CD4-positive, alpha-beta T cell (primary cell): ENCODE data around the gene COL23A1. TPM values are rescaled to one million over a fixed set of nuclear protein-coding genes. Genes with fewer than 3 reads are reported as not detected.

Experiments used
- ATAC-seq: fragments of 200-7000 bp; cut with Tn5 transposase; one replicate; pipeline ENCODE4 v1.10.0; 2022; ENCODE audit warnings: mild to moderate bottlenecking; ENCODE audit not compliant: poor library complexity
- CTCF ChIA-PET: fragments of 350-600 bp; sonication (Branson Sonifier 250); formaldehyde crosslinking; loops from one replicate; lab custom pipeline; 2021; ENCODE audit warnings: antibody characterized with exemption, inconsistent platforms; lab: Charles Lee
- POLR2A ChIA-PET: fragments of 350-600 bp; sonication (Branson Sonifier 250); formaldehyde crosslinking; loops from one replicate; lab custom pipeline; 2021; ENCODE audit warnings: antibody characterized with exemption, inconsistent platforms; lab: Charles Lee
- DNase-seq, 14 experiments: peaks; one replicate each; pipeline ENCODE4 v3.0.0-alpha.2; 2013 to 2020; ENCODE audit warnings: mixed read lengths in 2 of 14
- H3K27ac ChIP-seq, 2 donors: one replicate each; pipeline versions ENCODE4 v1.5.1 to v1.7.0; 2013; ENCODE audit warnings: low read length in 2 of 2, low read depth in 1 of 2, mild to moderate bottlenecking in 1 of 2
- H3K27me3 ChIP-seq, 2 experiments: 1 replicate in 1 of 2; 2 replicates in 1 of 2; pipeline versions ENCODE4 v1.6.1 to v1.7.0; 2013; ENCODE audit warnings: low read length in 2 of 2, control low read depth in 1 of 2, mild to moderate bottlenecking in 1 of 2, moderate library complexity in 1 of 2; ENCODE audit not compliant: insufficient read depth in 2 of 2, control insufficient read depth in 1 of 2
- H3K36me3 ChIP-seq: one replicate; pipeline ENCODE4 v1.6.1; 2013; ENCODE audit warnings: low read length, control low read depth; ENCODE audit not compliant: insufficient read depth
- H3K4me1 ChIP-seq: one replicate; pipeline ENCODE4 v1.6.1; 2013; ENCODE audit warnings: low read length, control low read depth; ENCODE audit not compliant: insufficient read depth
- H3K4me3 ChIP-seq: one replicate; pipeline ENCODE4 v1.5.1; 2013; ENCODE audit warnings: mild to moderate bottlenecking, low read length, moderate library complexity
- H3K9me3 ChIP-seq, 2 experiments: 1 replicate in 1 of 2; 2 replicates in 1 of 2; pipeline versions ENCODE4 v1.6.1 to v1.7.0; 2013; ENCODE audit warnings: low read length in 2 of 2, mild to moderate bottlenecking in 2 of 2, control low read depth in 1 of 2, moderate library complexity in 1 of 2; ENCODE audit not compliant: control insufficient read depth in 1 of 2, insufficient read depth in 1 of 2
- H3K27ac Mint-ChIP-seq: one replicate; pipeline ENCODE4 v1.8.0; 2020; ENCODE audit warnings: mixed read lengths
- H3K27me3 Mint-ChIP-seq: one replicate; pipeline ENCODE4 v1.8.0; 2021; ENCODE audit warnings: mixed read lengths
- H3K36me3 Mint-ChIP-seq: one replicate; pipeline ENCODE4 v1.8.0; 2021; ENCODE audit warnings: low read depth, mixed read lengths
- H3K4me1 Mint-ChIP-seq: one replicate; pipeline ENCODE4 v1.8.0; 2021; ENCODE audit warnings: low read depth, mixed read lengths
- H3K4me3 Mint-ChIP-seq: one replicate; pipeline ENCODE4 v1.8.0; 2020; ENCODE audit warnings: mild to moderate bottlenecking, mixed read lengths
- H3K9me3 Mint-ChIP-seq: one replicate; pipeline ENCODE4 v1.8.0; 2020; ENCODE audit warnings: mixed read lengths
- intact Hi-C, 2 experiments: fragments of 100-400 bp; cut with DNase I in 1 of 2; cut with micrococcal nuclease in 1 of 2; formaldehyde crosslinking; loops; one replicate each; pipeline versions ENCODE4 v1.15.1 to v1.9.0; 2023 to 2025; cut with DNase I, micrococcal nuclease
- total RNA-seq, 174 experiments: library from RNA in 2 of 174; stranded (reverse) in 2 of 174; gene quantifications; one replicate each; pipeline ENCODE4 v1.2.3 and lab custom pipeline; 2021 to 2026
- TF ChIP-seq, protein P1 (sequence below): fragments of 200-600 bp; IDR thresholded peaks from one replicate; pipeline ENCODE4 v1.8.0; 2022; ENCODE audit warnings: antibody characterized with exemption, mild to moderate bottlenecking

The COL23A1 gene
- total RNA-seq, 2 experiments from 2014 or later: not detected

GRCh38 chr5:178338750-178339144, 251.4 kb downstream of the COL23A1 start:
- TF ChIP-seq, protein P1, sequence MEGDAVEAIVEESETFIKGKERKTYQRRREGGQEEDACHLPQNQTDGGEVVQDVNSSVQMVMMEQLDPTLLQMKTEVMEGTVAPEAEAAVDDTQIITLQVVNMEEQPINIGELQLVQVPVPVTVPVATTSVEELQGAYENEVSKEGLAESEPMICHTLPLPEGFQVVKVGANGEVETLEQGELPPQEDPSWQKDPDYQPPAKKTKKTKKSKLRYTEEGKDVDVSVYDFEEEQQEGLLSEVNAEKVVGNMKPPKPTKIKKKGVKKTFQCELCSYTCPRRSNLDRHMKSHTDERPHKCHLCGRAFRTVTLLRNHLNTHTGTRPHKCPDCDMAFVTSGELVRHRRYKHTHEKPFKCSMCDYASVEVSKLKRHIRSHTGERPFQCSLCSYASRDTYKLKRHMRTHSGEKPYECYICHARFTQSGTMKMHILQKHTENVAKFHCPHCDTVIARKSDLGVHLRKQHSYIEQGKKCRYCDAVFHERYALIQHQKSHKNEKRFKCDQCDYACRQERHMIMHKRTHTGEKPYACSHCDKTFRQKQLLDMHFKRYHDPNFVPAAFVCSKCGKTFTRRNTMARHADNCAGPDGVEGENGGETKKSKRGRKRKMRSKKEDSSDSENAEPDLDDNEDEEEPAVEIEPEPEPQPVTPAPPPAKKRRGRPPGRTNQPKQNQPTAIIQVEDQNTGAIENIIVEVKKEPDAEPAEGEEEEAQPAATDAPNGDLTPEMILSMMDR: no peak
- H3K4me3 Mint-ChIP-seq: no peak overlapping the region
- no peak overlapping the region for H3K27ac Mint-ChIP-seq
- H3K36me3 Mint-ChIP-seq: no peaks in the 10 kb centered on the region
- Histone ChIP-seq H3K27me3 (peaks cover 0 to 3% of the 10 kb centered on the region in 2 experiments), H3K27ac (no peak overlapping the region), H3K36me3 (no peaks in the 10 kb centered on the region), H3K9me3 (peaks cover 0 to 5% of the 10 kb centered on the region in 2 experiments), H3K4me1 (no peaks in the 10 kb centered on the region), H3K4me3 (no peak overlapping the region)
- H3K27me3 Mint-ChIP-seq: no peaks in the 10 kb centered on the region
- no peaks in the 10 kb centered on the region for H3K9me3 Mint-ChIP-seq
- POLR2A ChIA-PET: no interaction called here
- CTCF ChIA-PET: no interaction called here
- intact Hi-C loops: no loop called here
- DNase-seq: no peak
- H3K4me1 Mint-ChIP-seq: no peaks in the 10 kb centered on the region
- ATAC-seq: no peak

- Mint-ChIP-seq H3K4me1 (no peaks in the 10 kb centered on the region), H3K27me3 (no peaks in the 10 kb centered on the region), H3K27ac (no peak overlapping the region), H3K9me3 (no peaks in the 10 kb centered on the region), H3K36me3 (no peaks in the 10 kb centered on the region), H3K4me3 (no peak overlapping the region)
- Histone ChIP-seq H3K36me3 (no peaks in the 10 kb centered on the region), H3K4me1 (no peaks in the 10 kb centered on the region), H3K9me3 (peaks cover 0 to 6% of the 10 kb centered on the region in 2 experiments), H3K27me3 (peaks cover 0 to 3% of the 10 kb centered on the region in 2 experiments), H3K4me3 (no peak overlapping the region), H3K27ac (no peak overlapping the region)
- ChIA-PET POLR2A (no interaction called here), CTCF (no interaction called here)
- DNase-seq: no peak
- intact Hi-C loops: no loop called here
- no peak for ATAC-seq
- TF ChIP-seq, protein P1: no peak
Measured at GRCh38 chr5:178338126-178338749, 252.0 kb downstream of the COL23A1 start.

DNA sequence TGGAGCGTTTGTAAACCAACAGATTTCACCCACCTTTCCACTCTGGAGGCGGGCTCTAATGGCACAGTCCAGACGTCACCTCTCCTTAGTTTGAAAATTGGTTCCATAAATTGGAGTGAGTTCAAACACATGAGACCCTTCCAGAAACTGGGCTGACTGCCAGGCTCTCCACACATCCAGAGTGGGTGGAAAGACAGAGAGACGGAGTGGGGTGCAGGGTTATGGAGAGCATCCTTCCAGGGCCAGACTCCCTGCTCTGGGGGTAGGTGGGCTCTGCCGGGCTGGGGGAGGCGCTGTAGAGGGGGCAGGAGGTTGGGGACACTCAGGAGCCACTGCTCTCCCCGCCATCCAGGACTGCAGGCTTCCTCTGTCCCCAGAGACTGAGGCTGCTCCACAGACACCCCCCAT, 252.9 kb downstream of the COL23A1 start:
- H3K36me3 ChIP-seq: no peaks in the 10 kb centered on the region
- no peak overlapping the region for H3K27ac ChIP-seq
- no peaks in the 10 kb centered on the region for H3K27me3 Mint-ChIP-seq
- H3K4me1 ChIP-seq: no peaks in the 10 kb centered on the region
- no peak overlapping the region for H3K4me3 ChIP-seq
- no peaks in the 10 kb centered on the region for H3K4me1 Mint-ChIP-seq
- H3K9me3 Mint-ChIP-seq: no peaks in the 10 kb centered on the region
- H3K36me3 Mint-ChIP-seq: no peaks in the 10 kb centered on the region
- ChIA-PET POLR2A (no interaction called here), CTCF (no interaction called here)
- H3K4me3 Mint-ChIP-seq: no peak overlapping the region
- H3K27ac Mint-ChIP-seq: no peak overlapping the region
- peaks cover 0 to 3% of the 10 kb centered on the region in 2 experiments for H3K27me3 ChIP-seq
- TF ChIP-seq, protein P1: no peak
- H3K9me3 ChIP-seq: peaks cover 0 to 6% of the 10 kb centered on the region in 2 experiments
- ATAC-seq (no peak), DNase-seq (no peak)
- intact Hi-C loops: no loop called here
